Renal cortical epithelial cell (primary cell): ENCODE data around the gene RRAS2. TPM values are rescaled to one million over a fixed set of nuclear protein-coding genes. Genes with fewer than 3 reads are reported as not detected.
"Not testable (repeated sequence)": the region's sequence is repeated elsewhere in the genome, so short reads cannot be mapped to it uniquely, and the experiment has no call there.

Experiments used
- DNase-seq: peaks from one replicate; pipeline ENCODE4 v3.0.0-alpha.2; 2011; ENCODE audit warnings: low read depth
- total RNA-seq: library from RNA; depleted of rRNA; stranded (reverse); fragments of >200 nt; gene quantifications from 2 replicates; pipeline ENCODE4 v1.2.3, GENCODE V29; 2014

Gene RRAS2
- 323 and 364 TPM in 2 replicates for total RNA-seq

GRCh38 chr11:14358729-14359439 is at the start of gene RRAS2:
Gene RRAS2, minus strand, starts transcription at chr11:14359183. Its CDS starts 313 bp downstream, at chr11:14358870.
- DNase-seq: peak; percentile 42

GRCh38 chr11:14408612-14409011 is 49.6 kb upstream of the RRAS2 start:
- no peak for DNase-seq

GRCh38 chr11:14406116-14406515 is 47.1 kb upstream of the RRAS2 start:
- DNase-seq: not testable (repeated sequence)

DNA sequence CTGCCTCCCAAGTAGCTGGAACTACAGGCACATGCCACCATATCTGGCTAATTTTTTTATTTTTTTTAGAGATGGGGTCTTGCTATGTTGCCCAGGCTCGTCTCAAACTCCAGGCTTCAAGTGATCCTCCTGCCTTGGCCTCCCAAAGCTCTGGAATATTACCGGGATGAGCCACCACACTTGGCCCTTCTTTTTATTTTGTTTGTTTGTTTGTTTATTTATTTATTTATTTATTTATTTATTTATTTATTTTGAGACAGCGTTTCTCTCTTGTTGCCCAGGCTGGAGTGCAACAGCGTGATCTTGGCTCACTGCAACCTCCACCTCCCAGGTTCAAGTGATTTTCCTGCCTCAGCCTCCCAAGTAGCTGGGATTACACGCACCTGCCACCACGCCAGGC is 44.5 kb upstream of the RRAS2 start:
- not testable (repeated sequence) for DNase-seq

DNA sequence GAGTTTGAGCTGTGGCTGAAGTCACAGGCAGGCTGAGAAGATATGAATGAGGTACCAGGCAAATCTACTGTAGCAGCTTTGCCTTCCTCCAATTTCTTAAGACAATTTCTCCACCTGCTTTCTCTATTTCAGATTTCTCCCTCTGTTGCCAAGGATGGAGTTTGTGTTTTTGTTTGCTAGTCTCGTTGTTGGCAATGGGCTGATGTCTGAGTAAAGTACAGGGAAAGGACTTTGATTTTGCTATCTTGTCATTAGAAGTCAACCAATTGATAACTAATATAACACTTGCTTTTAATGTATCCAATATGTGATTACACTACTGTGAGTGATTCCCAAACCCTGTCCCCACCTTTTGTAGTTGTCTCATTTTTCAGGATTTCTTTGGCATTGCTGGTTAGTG is 40.1 kb upstream of the RRAS2 start:
- no peak for DNase-seq

GRCh38 chr11:14396273-14396672 is 37.3 kb upstream of the RRAS2 start:
- DNase-seq: no peak

DNA sequence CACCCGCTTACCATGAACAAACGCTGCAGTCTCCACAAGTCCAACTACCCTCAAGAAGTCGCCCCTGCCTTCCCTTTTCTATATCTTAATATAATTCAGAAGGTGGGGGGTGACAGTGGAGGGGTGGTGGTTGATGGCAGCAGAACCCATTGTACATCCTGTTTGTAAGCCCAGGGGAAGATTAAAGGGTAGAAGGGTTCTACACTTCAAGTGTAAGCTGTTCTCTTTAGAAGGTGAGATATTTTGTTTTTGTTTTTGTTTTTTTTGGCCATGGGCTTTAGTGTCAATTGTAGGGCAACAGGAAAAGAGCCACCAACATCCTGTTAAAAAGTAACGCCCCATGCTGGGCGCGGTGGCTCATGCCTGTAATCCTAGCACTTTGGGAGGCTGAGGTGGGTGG is 34.9 kb upstream of the RRAS2 start:
- no peak for DNase-seq

DNA sequence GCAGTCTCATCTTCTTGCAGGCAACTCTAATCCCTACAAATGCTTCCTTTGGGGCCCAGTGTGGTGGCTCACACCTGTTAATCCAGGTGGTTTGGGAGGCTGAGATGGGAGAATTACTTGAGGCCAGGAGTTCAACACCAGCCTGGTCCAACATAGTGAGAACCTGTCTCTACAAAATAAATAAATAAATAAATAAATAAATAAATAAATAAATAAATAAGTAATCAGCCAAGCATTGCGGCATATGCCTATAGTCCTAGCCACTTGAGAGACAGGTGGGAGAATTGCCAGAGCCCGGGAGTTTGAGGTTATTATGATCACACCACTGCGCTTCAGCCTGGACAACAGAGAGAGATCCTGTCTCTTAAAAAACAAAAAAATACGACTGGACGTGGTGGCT is 34.1 kb upstream of the RRAS2 start:
- no peak for DNase-seq

DNA sequence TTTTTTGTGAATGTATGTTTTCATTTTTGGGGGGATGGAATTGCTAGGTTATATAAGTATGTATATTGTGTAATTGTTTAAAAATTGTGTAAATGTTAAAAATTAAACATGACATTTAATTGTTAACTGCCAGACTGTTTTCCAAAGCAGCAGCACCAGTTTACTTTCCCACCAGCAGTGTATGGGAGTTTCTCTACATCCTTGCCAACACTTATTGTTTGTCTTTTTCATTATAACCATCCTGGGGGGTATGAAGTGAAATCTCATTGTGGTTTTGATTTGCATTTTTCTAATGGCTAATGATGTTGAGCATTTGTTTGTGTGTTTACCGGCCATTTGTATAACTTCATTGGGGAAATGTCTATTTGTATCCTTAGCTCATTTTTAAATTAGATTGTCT is 31.7 kb upstream of the RRAS2 start:
- DNase-seq: peak; percentile 61

DNA sequence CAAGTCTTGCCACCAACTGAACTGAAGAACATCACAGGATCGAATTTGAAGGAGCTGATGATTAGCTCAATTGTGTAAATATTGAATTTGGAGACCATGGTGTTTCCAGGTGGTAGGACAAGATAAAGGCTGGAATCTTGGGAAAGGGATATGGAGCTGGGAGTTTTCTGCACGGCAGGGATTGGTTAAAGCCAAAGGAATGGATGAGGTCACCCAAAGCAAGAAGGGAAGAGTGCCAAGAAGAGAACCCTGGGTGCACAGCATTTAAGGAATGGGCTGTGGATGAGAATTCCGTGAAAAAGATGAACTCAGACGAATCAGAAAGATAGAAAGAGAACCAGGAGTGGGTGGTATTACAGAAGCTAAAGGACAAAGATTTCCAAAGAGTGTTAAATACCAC is 29.4 kb upstream of the RRAS2 start:
- no peak for DNase-seq

GRCh38 chr11:14386895-14387480 is 28.0 kb upstream of the RRAS2 start:
- DNase-seq: no peak

DNA sequence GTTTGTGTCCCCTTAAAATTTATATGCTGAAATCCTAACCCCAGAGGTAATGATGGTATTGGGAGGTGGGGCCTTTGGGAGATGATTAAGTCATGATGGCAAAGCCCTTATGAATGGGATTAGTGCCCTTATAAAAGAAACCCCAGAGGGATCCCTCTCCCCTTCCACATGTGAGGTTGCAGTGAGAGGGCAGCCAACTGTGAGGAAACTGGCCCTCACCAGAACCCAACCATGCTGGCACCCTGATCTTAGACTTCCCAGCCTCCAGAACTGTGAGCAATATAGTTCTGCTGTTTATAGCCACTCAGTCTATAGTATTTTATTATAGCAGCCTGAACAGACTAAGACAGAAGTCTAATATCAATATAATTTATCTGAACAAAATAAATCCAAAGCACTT is 27.1 kb upstream of the RRAS2 start:
- DNase-seq: no peak

- peak; percentile 49 for DNase-seq
Observed at GRCh38 chr11:14384338-14384737, 25.4 kb upstream of the RRAS2 start.

- no peak for DNase-seq
Observed at GRCh38 chr11:14381968-14382367, 23.0 kb upstream of the RRAS2 start.

DNA sequence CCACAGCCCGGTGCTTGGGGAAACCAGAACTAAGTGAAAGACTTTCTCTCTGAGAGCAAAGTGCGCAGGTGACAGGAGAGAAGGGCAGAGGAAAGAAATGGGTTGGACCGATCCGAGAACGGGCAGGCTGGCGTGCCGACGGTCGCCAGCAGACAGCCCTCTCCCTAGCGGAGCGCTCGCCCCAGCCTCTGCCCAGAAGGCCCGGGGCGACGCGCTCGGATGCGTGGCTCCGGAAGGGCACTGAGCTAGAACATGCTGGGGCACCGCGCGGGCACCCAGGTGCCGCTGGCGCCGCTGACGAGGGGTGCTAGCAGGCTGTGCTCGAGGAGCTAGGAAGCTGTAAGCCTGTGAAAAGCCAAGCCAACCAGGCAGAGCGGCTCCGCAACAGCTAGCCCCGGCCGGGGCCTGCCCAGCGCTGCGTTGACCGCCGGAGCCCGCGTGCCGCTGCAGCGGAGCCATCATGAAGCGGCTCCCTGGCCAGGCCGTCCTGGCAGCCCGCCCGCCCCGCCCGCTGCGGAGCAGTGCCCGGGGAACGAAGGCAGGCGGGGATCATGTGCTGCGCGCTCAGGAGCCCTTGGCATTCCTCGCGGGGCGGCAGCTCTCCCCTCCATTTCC is 22.1 kb upstream of the RRAS2 start:
- peak; percentile 40 for DNase-seq

DNA sequence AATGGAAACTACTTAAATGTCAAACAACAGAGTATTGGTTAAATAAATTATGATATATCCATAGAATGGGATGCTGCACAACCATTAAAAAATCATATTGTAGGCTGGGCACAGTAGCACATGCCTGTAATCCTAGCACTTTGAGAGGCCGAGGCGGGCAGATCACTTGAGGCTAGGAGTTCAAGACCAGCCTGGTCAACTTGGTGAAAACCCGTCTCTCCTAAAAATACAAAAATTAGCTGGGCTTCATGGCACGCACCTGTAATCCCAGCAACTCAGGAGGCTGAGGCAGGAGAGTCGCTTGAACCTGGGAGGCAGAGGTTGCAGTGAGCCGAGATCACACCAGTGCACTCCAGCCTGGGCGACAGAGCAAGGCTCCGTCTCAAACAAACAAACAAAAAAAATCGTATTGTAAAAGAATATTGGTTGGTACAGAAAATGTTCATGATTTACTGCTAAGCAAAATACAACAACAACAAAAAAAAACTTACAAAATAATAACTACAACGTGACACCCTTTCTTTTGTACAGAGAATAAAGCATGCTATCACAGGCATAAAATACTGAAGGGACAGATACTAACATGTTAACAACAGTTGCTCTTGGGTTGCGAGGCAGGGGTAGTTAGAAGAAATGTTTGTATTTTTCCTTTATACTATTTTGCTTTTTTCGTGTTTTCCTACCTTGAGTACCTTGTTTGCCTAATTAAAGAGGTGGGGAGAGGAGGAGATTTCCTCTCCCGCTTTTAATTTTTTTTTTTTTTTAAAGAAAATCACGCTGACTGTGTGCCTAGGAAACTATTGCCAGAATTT is 21.3 kb upstream of the RRAS2 start:
- DNase-seq: no peak

DNA sequence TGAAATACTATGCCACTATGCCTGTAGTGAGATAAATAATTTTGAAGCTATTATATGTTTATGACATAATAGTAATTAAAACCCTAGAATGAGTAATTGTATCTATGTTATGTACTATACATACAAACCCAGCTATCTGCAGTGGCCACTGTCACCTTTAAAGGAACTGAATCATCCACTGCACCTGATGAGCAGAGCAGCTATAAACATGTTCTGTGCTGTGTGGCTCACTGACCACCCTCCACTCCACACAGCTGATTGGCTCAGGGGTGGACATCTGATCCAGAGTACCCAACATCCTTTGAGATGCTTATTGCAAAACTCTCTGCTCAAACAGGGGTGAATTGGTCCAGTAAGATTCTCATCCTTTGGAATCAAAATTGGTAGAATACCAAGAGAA is 19.2 kb upstream of the RRAS2 start:
- no peak for DNase-seq

GRCh38 chr11:14376920-14377319 is 17.9 kb upstream of the RRAS2 start:
- peak; percentile 93 for DNase-seq

- DNase-seq: no peak
Observed at GRCh38 chr11:14374922-14375830, 16.2 kb upstream of the RRAS2 start.

GRCh38 chr11:14373941-14374646 is 15.1 kb upstream of the RRAS2 start:
- peak; percentile 77 for DNase-seq

- DNase-seq: no peak
Observed at GRCh38 chr11:14372011-14372410, 13.0 kb upstream of the RRAS2 start.
